ENCODE data around the gene SERINC5.

Gene SERINC5

GRCh38 chr5:80216096-80216495 is 39.8 kb downstream of the SERINC5 start:
- TF ChIP-seq GLIS3 (CRISPR knock-in tag; IDR thresholded peaks at IDR 0.05) (no peak), SNAI2 (CRISPR knock-in tag; IDR thresholded peaks at IDR 0.05) (no peak), ZFP30 (CRISPR knock-in tag; IDR thresholded peaks at IDR 0.05) (no peak), ZNF565 (CRISPR knock-in tag; conservative IDR thresholded peaks at IDR 0.05; ENCODE audit: low read depth) (no peak), ISL1 (CRISPR knock-in tag; IDR thresholded peaks at IDR 0.05) (no peak), ZNF8 (CRISPR knock-in tag; IDR thresholded peaks at IDR 0.05) (no peak), BACH2 (CRISPR knock-in tag; IDR thresholded peaks at IDR 0.05; ENCODE audit: borderline replicate concordance) (no peak), TSHZ2 (CRISPR knock-in tag; IDR thresholded peaks at IDR 0.05) (no peak), OSR1 (CRISPR knock-in tag; IDR thresholded peaks at IDR 0.05) (no peak), ARNTL (CRISPR knock-in tag; IDR thresholded peaks at IDR 0.05; ENCODE audit: borderline replicate concordance, low read depth) (no peak), CREB5 (CRISPR knock-in tag; IDR thresholded peaks at IDR 0.05; ENCODE audit: low read depth) (no peak)
- no peak for ATAC-seq

- TF ChIP-seq ISL1 (CRISPR knock-in tag; IDR thresholded peaks at IDR 0.05) (no peak), ESRRG (CRISPR knock-in tag; IDR thresholded peaks at IDR 0.05) (no peak), BACH2 (CRISPR knock-in tag; IDR thresholded peaks at IDR 0.05; ENCODE audit: borderline replicate concordance) (no peak), PPARA (CRISPR knock-in tag; IDR thresholded peaks at IDR 0.05; ENCODE audit: borderline replicate concordance) (no peak), ZFP3 (CRISPR knock-in tag; IDR thresholded peaks at IDR 0.05) (no peak), ARNTL (CRISPR knock-in tag; IDR thresholded peaks at IDR 0.05; ENCODE audit: borderline replicate concordance, low read depth) (no peak), ZC3H10 (CRISPR knock-in tag; IDR thresholded peaks at IDR 0.05) (no peak)
- no peak for ATAC-seq
Measured at GRCh38 chr5:80215523-80215922, 40.3 kb downstream of the SERINC5 start.

- no peak for ATAC-seq
- TF ChIP-seq ZNF70 (CRISPR knock-in tag; IDR thresholded peaks at IDR 0.05) (no peak), OSR1 (CRISPR knock-in tag; IDR thresholded peaks at IDR 0.05) (no peak), ARNTL (CRISPR knock-in tag; IDR thresholded peaks at IDR 0.05; ENCODE audit: borderline replicate concordance, low read depth) (no peak), ZC3H10 (CRISPR knock-in tag; IDR thresholded peaks at IDR 0.05) (no peak), TSHZ2 (CRISPR knock-in tag; IDR thresholded peaks at IDR 0.05) (no peak), CREB5 (CRISPR knock-in tag; IDR thresholded peaks at IDR 0.05; ENCODE audit: low read depth) (no peak), SNAI2 (CRISPR knock-in tag; IDR thresholded peaks at IDR 0.05) (no peak), PPARA (CRISPR knock-in tag; IDR thresholded peaks at IDR 0.05; ENCODE audit: borderline replicate concordance) (no peak), POU6F1 (CRISPR knock-in tag; IDR thresholded peaks at IDR 0.05; ENCODE audit: borderline replicate concordance, low read depth) (no peak), GLIS3 (CRISPR knock-in tag; IDR thresholded peaks at IDR 0.05) (no peak), ZNF8 (CRISPR knock-in tag; IDR thresholded peaks at IDR 0.05) (no peak), CSRNP3 (CRISPR knock-in tag; IDR thresholded peaks at IDR 0.05) (no peak), ESRRG (CRISPR knock-in tag; IDR thresholded peaks at IDR 0.05) (no peak), ZNF565 (CRISPR knock-in tag; conservative IDR thresholded peaks at IDR 0.05; ENCODE audit: low read depth) (no peak), ZFP30 (CRISPR knock-in tag; IDR thresholded peaks at IDR 0.05) (no peak), ZFP3 (CRISPR knock-in tag; IDR thresholded peaks at IDR 0.05) (no peak), TOX (CRISPR knock-in tag; IDR thresholded peaks at IDR 0.05; ENCODE audit: borderline replicate concordance) (no peak), TCF4 (CRISPR knock-in tag; IDR thresholded peaks at IDR 0.05; ENCODE audit: borderline replicate concordance) (no peak), CSDC2 (CRISPR knock-in tag; IDR thresholded peaks at IDR 0.05) (no peak), RARB (CRISPR knock-in tag; IDR thresholded peaks at IDR 0.05) (no peak)
Measured at GRCh38 chr5:80213466-80213865, 42.4 kb downstream of the SERINC5 start.

Data from SK-N-SH treated with all-trans-retinoic acid at 6 μM for 48 hours (cell line).